Brain microvascular endothelial cell (primary cell): ENCODE data around the gene CPXM2.

Experiments
- DNase-seq: peaks from one replicate; pipeline ENCODE4 v3.0.0-alpha.2; 2020
- H3K27ac ChIP-seq: fragments of 250-450 bp; sonication (Bioruptor Pico); 2 replicates; pipeline ENCODE4 v1.5.1; 2020; ENCODE audit warnings: mild to moderate bottlenecking, moderate library complexity
- H3K27me3 ChIP-seq: fragments of 250-450 bp; sonication (Bioruptor Pico); replicated peaks from 2 replicates; pipeline ENCODE4 v1.5.1; 2020; ENCODE audit warnings: mild to moderate bottlenecking
- H3K36me3 ChIP-seq: fragments of 250-450 bp; sonication (Bioruptor Pico); replicated peaks from 2 replicates; pipeline ENCODE4 v1.5.1; 2020; ENCODE audit warnings: mild to moderate bottlenecking
- H3K4me3 ChIP-seq: 2 replicates; pipeline ENCODE4 v1.5.1; 2011; ENCODE audit warnings: low read depth, mild to moderate bottlenecking, control low read depth, low read length, moderate library complexity
- CTCF ChIP-seq: IDR thresholded peaks from 2 replicates; pipeline ENCODE4 v1.5.1; 2011; ENCODE audit warnings: low read depth, mild to moderate bottlenecking, moderate library complexity, low read length, control low read depth, inconsistent platforms; ENCODE audit errors: missing control alignments
- in situ Hi-C: cut with HindIII; loops from 2 replicates; pipeline ENCODE4 v1.10.0; 2017; ENCODE audit warnings: low sequenced_read_pairs, low pct_ligation_motif_present

Gene CPXM2

GRCh38 chr10:123885406-123886170 is 6.0 kb downstream of the CPXM2 start:
- in situ Hi-C loops: no loop called here
- Histone ChIP-seq H3K4me3 (no peak overlapping the region), H3K27ac (no peak overlapping the region), H3K27me3 (no peaks in the 10 kb centered on the region), H3K36me3 (no peaks in the 10 kb centered on the region)
- no peak for DNase-seq
- TF ChIP-seq CTCF: no peak

- H3K4me3 ChIP-seq: no peak overlapping the region
- no peak for DNase-seq
- H3K27ac ChIP-seq: no peak overlapping the region
- no peaks in the 10 kb centered on the region for H3K27me3 ChIP-seq
- in situ Hi-C loops: no loop called here
- H3K36me3 ChIP-seq: no peaks in the 10 kb centered on the region
- TF ChIP-seq CTCF: no peak
These were observed 6.7 kb downstream of the CPXM2 start for GRCh38 chr10:123884907-123885381.

- in situ Hi-C loops: no loop called here
- DNase-seq: no peak
- TF ChIP-seq CTCF: no peak
- no peak overlapping the region for H3K27ac ChIP-seq
- H3K36me3 ChIP-seq: no peaks in the 10 kb centered on the region
- no peak overlapping the region for H3K4me3 ChIP-seq
- H3K27me3 ChIP-seq: no peaks in the 10 kb centered on the region
These were observed 7.2 kb downstream of the CPXM2 start for GRCh38 chr10:123884351-123884906.

DNA sequence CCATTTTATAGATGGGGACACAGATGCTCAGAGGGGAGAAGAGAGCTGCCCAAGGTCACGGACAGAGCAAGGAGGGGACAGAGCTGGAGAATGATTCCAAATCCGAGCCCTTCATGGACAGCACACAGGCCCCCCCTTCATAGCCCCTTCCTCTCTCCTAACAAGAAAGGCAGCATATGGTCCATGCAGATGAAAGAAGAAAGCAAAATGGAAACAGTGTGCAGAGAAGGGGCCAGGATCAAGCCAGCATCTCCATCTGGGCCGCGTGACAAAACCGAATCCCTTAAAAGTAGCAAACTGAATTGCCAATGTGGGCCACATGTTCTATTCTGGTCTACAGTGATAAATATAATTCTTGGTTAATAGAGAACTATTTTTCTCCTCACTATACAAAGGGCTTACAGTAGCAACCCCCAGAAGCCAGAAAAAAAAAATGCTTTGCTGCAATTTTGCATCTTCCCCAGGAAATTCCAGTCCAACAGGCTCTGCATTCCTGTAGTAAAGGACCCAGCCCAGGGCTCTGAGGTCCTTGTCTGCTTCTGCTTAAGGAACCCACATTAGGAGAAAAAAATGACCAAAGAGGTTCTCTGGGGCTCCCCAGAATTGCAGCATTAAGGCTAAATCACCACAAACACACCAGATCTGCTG is 7.8 kb downstream of the CPXM2 start:
- TF ChIP-seq CTCF: no peak
- in situ Hi-C loops: no loop called here
- H3K27ac ChIP-seq: no peak overlapping the region
- H3K27me3 ChIP-seq: no peaks in the 10 kb centered on the region
- H3K4me3 ChIP-seq: no peak overlapping the region
- DNase-seq: no peak
- no peaks in the 10 kb centered on the region for H3K36me3 ChIP-seq

GRCh38 chr10:123882681-123883445 is 8.7 kb downstream of the CPXM2 start:
- H3K27ac ChIP-seq: no peak overlapping the region
- H3K27me3 ChIP-seq: no peaks in the 10 kb centered on the region
- H3K4me3 ChIP-seq: no peak overlapping the region
- H3K36me3 ChIP-seq: no peaks in the 10 kb centered on the region
- no peak for DNase-seq
- in situ Hi-C loops: no loop called here
- no peak for TF ChIP-seq CTCF
